Keratinocyte (primary cell): ENCODE measurements around the gene CLRN1. TPM values are rescaled to one million over a fixed set of nuclear protein-coding genes. Genes with fewer than 3 reads are reported as not detected.
"Not testable (repeated sequence)": the region's sequence is repeated elsewhere in the genome, so short reads cannot be mapped to it uniquely, and the experiment has no call there.

Experiments used
- DNase-seq: peaks from one replicate; pipeline ENCODE4 v3.0.0-alpha.2; 2011; ENCODE audit warnings: low read depth, missing footprints, low spot score
- FAIRE-seq: peaks from 2 replicates; lab custom pipeline; 2011; peaks lifted over from hg19 to GRCh38; lab: Jason Lieb, UNC
- H2AFZ ChIP-seq: 2 replicates; pipeline ENCODE4 v1.6.0; 2012; ENCODE audit warnings: low read length, control low read depth, inconsistent platforms; ENCODE audit not compliant: control insufficient read depth
- H3K27ac ChIP-seq: 2 replicates; pipeline ENCODE4 v1.5.1; 2011; ENCODE audit warnings: low read length; ENCODE audit not compliant: control insufficient read depth, insufficient read depth
- H3K27me3 ChIP-seq: 3 replicates; pipeline ENCODE4 v1.6.0; 2011; ENCODE audit warnings: low read length; ENCODE audit not compliant: control insufficient read depth, insufficient read depth; ENCODE audit errors: extremely low read depth
- H3K36me3 ChIP-seq, 2 experiments: 2 replicates in 1 of 2; 3 replicates in 1 of 2; pipeline ENCODE4 v1.5.1; 2011; ENCODE audit warnings: low read length in 2 of 2, mild to moderate bottlenecking in 1 of 2; ENCODE audit not compliant: control insufficient read depth in 2 of 2, insufficient read depth in 2 of 2; ENCODE audit errors: extremely low read depth in 1 of 2
- H3K4me1 ChIP-seq: 3 replicates; pipeline ENCODE4 v1.5.1; 2011; ENCODE audit warnings: low read length; ENCODE audit not compliant: control insufficient read depth, insufficient read depth; ENCODE audit errors: extremely low read depth
- H3K4me2 ChIP-seq: 3 replicates; pipeline ENCODE4 v1.6.0; 2011; ENCODE audit warnings: low read depth, low read length; ENCODE audit not compliant: control insufficient read depth, insufficient read depth; ENCODE audit errors: extremely low read depth
- H3K4me3 ChIP-seq, 3 experiments: fragments of 200-600 bp in 1 of 3; sonication (generic) in 1 of 3; 2 replicates in 2 of 3; 3 replicates in 1 of 3; pipeline ENCODE4 v1.5.1; 2011 to 2016; ENCODE audit warnings: low read length in 3 of 3, mild to moderate bottlenecking in 3 of 3, control low read depth in 2 of 3, inconsistent platforms in 1 of 3, low read depth in 1 of 3, mixed read lengths in 1 of 3, mixed run types in 1 of 3, moderate library complexity in 1 of 3; ENCODE audit not compliant: control insufficient read depth in 2 of 3, insufficient read depth in 2 of 3; ENCODE audit errors: extremely low read depth in 1 of 3
- H3K79me2 ChIP-seq: 2 replicates; pipeline ENCODE4 v1.6.0; 2012; ENCODE audit warnings: low read length; ENCODE audit not compliant: control insufficient read depth, insufficient read depth
- H3K9ac ChIP-seq: 3 replicates; pipeline ENCODE4 v1.6.0; 2011; ENCODE audit warnings: low read length; ENCODE audit not compliant: control insufficient read depth, insufficient read depth; ENCODE audit errors: extremely low read depth
- H3K9me1 ChIP-seq: 3 replicates; pipeline ENCODE4 v1.6.0; 2011; ENCODE audit warnings: low read length; ENCODE audit not compliant: control insufficient read depth, insufficient read depth; ENCODE audit errors: extremely low read depth
- H3K9me3 ChIP-seq: 2 replicates; pipeline ENCODE4 v1.5.1; 2012; ENCODE audit warnings: low read depth, low read length; ENCODE audit not compliant: control insufficient read depth
- H4K20me1 ChIP-seq: 3 replicates; pipeline ENCODE4 v1.6.0; 2011; ENCODE audit warnings: low read length; ENCODE audit not compliant: control insufficient read depth, insufficient read depth; ENCODE audit errors: extremely low read depth
- CTCF ChIP-seq, 3 experiments: IDR thresholded peaks in 1 of 3; conservative IDR thresholded peaks in 1 of 3; optimal IDR thresholded peaks in 1 of 3; 2 replicates in 2 of 3; 3 replicates in 1 of 3; pipeline versions ENCODE3 to v1.5.1; 2011; ENCODE audit warnings: low read length in 3 of 3, mild to moderate bottlenecking in 3 of 3, moderate library complexity in 2 of 3, control low read depth in 1 of 3, inconsistent platforms in 1 of 3; ENCODE audit not compliant: insufficient read depth in 2 of 3; ENCODE audit errors: extremely low read depth in 1 of 3
- EZH2 ChIP-seq: IDR thresholded peaks from one replicate; pipeline ENCODE4 v1.6.1; 2012; ENCODE audit warnings: inconsistent platforms, mild to moderate bottlenecking, low read length, moderate library complexity
- dilution Hi-C: fragments of 300-500 bp; cut with MboI; formaldehyde crosslinking; loops from one replicate; pipeline ENCODE4 v1.7.0; 2020; ENCODE audit warnings: low sequenced_read_pairs; ENCODE audit not compliant: extremely low pct_ligation_motif_present
- polyA plus RNA-seq, 5 experiments: library from polyadenylated mRNA; depleted of rRNA in 3 of 5; stranded (reverse) in 3 of 5; stranded (forward) in 1 of 5; unstranded in 1 of 5; fragments of >200 nt; gene quantifications; 1 replicate in 1 of 5; 2 replicates in 3 of 5; 3 replicates in 1 of 5; pipeline versions ENCODE4 v1.2.1 to v1.2.3, GENCODE V29; 2011 to 2012; ENCODE audit warnings: missing spikeins in 2 of 5, low read depth in 1 of 5, low replicate concordance in 1 of 5

CLRN1 gene
- polyA plus RNA-seq, 1 donor (not counting 4 experiments of a cell fraction or from before 2014, with no cell fraction given): not detected

- Histone ChIP-seq H3K9me3 (no peaks in the 10 kb centered on the region), H3K9me1 (no peaks in the 10 kb centered on the region), H3K9ac (no peak overlapping the region), H3K27ac (no peak overlapping the region), H3K4me2 (no peak overlapping the region), H3K79me2 (no peaks in the 10 kb centered on the region), H3K4me1 (no peaks in the 10 kb centered on the region), H3K4me3 (no peak overlapping the region), H3K27me3 (peaks cover 22% of the 10 kb centered on the region), H4K20me1 (no peaks in the 10 kb centered on the region), H3K36me3 (no peaks in the 10 kb centered on the region), H2AFZ (no peak overlapping the region)
- no peak for FAIRE-seq
- dilution Hi-C loops: no loop called here
- DNase-seq: no peak
- TF ChIP-seq EZH2 (no peak), CTCF (optimal IDR thresholded peaks at IDR 0.05 in 1 of 3, IDR thresholded peaks at IDR 0.05 in 1 of 3, conservative IDR thresholded peaks at IDR 0.05 in 1 of 3; ENCODE audit: extremely low read depth in 1 of 3, insufficient read depth in 2 of 3, low read length in 3 of 3) (no peak)
These were observed 16.7 kb upstream of the CLRN1 start for GRCh38 chr3:150989208-150989607.

GRCh38 chr3:150988395-150988794 lies 15.9 kb upstream of the CLRN1 start:
- H3K4me2 ChIP-seq, dilution Hi-C loops, H3K27ac ChIP-seq, FAIRE-seq, DNase-seq, H3K79me2 ChIP-seq, H3K9me1 ChIP-seq, H3K9me3 ChIP-seq, H3K4me1 ChIP-seq, H4K20me1 ChIP-seq, H3K4me3 ChIP-seq, H2AFZ ChIP-seq, H3K36me3 ChIP-seq, H3K9ac ChIP-seq: not testable (repeated sequence)
- H3K27me3 ChIP-seq: peaks cover 22% of the 10 kb centered on the region

- TF ChIP-seq CTCF (optimal IDR thresholded peaks at IDR 0.05 in 1 of 3, IDR thresholded peaks at IDR 0.05 in 1 of 3, conservative IDR thresholded peaks at IDR 0.05 in 1 of 3; ENCODE audit: extremely low read depth in 1 of 3, insufficient read depth in 2 of 3, low read length in 3 of 3) (no peak), EZH2 (no peak)
- no peaks in the 10 kb centered on the region for H3K9me3 ChIP-seq
- no peaks in the 10 kb centered on the region for H3K79me2 ChIP-seq
- H2AFZ ChIP-seq: no peak overlapping the region
- no peak overlapping the region for H3K9ac ChIP-seq
- no peak for FAIRE-seq
- no peak for DNase-seq
- dilution Hi-C loops: no loop called here
- H3K27ac ChIP-seq: no peak overlapping the region
- no peaks in the 10 kb centered on the region for H3K36me3 ChIP-seq
- no peaks in the 10 kb centered on the region for H3K4me1 ChIP-seq
- peaks cover 15% of the 10 kb centered on the region for H3K27me3 ChIP-seq
- no peaks in the 10 kb centered on the region for H4K20me1 ChIP-seq
- no peak overlapping the region for H3K4me2 ChIP-seq
- no peaks in the 10 kb centered on the region for H3K9me1 ChIP-seq
- H3K4me3 ChIP-seq: no peak overlapping the region
These were observed 13.2 kb upstream of the CLRN1 start for GRCh38 chr3:150985711-150986110.
